ENCODE results near the gene CASR. TPM values are rescaled to one million over a fixed set of nuclear protein-coding genes. Genes with fewer than 3 reads are reported as not detected.

CASR gene
- total RNA-seq, 1 donor from 2014 or later, result not detected

DNA sequence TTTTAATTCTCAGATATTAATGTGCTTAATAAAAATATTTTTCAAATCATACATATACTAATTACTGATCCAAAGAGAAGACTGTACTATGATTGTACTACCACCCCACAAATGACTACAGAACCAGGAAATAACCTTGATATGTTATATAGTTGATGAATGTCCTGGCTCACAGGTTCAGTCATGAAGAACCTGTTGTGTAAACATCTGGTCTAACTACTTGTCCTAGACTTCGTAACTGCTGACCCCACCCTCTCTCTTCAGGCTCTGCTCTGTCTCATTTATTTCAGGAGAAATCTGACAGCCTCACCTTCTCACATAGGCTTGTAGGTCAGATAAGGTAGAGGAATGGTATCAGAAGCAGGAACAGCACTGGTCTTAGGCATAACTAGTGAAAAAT is 126.9 kb downstream of the CASR start:
- Mint-ChIP-seq H3K27me3 (ENCODE audit: unreplicated experiment) (no peaks in the 10 kb centered on the region), H3K27ac (ENCODE audit: unreplicated experiment) (no peak overlapping the region), H3K4me3 (ENCODE audit: unreplicated experiment) (no peak overlapping the region), H3K36me3 (ENCODE audit: low read depth, unreplicated experiment) (no peaks in the 10 kb centered on the region), H3K9me3 (ENCODE audit: unreplicated experiment) (no peaks in the 10 kb centered on the region), H3K4me1 (ENCODE audit: unreplicated experiment) (no peaks in the 10 kb centered on the region)
- TF ChIP-seq, protein P1, sequence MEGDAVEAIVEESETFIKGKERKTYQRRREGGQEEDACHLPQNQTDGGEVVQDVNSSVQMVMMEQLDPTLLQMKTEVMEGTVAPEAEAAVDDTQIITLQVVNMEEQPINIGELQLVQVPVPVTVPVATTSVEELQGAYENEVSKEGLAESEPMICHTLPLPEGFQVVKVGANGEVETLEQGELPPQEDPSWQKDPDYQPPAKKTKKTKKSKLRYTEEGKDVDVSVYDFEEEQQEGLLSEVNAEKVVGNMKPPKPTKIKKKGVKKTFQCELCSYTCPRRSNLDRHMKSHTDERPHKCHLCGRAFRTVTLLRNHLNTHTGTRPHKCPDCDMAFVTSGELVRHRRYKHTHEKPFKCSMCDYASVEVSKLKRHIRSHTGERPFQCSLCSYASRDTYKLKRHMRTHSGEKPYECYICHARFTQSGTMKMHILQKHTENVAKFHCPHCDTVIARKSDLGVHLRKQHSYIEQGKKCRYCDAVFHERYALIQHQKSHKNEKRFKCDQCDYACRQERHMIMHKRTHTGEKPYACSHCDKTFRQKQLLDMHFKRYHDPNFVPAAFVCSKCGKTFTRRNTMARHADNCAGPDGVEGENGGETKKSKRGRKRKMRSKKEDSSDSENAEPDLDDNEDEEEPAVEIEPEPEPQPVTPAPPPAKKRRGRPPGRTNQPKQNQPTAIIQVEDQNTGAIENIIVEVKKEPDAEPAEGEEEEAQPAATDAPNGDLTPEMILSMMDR (IDR thresholded peaks at IDR 0.05; ENCODE audit: unreplicated experiment), result no peak
- DNase-seq (ENCODE audit: low spot score), result no peak

DNA sequence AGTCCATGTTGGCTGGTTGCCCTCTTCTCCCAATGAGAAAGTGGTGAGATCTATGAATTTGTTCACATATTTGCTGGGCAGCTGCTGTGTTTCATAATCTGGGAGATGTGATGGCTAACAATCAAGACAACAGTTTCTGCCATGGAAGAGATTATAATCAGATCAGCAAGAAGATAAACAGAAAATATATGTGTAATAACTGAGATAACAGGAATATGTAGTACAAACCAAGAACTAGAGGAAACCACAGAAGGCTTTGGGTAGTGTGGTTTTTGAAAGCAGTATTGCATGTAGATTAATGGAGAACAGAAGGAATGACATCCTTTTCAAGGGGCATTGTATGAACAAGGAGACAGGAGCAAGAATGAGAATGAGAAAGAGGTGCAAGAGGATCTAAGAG is 129.4 kb downstream of the CASR start:
- no peak overlapping the region for H3K4me3 Mint-ChIP-seq (ENCODE audit: unreplicated experiment)
- no peaks in the 10 kb centered on the region for H3K36me3 Mint-ChIP-seq (ENCODE audit: low read depth, unreplicated experiment)
- no peak for DNase-seq (ENCODE audit: low spot score)
- no peaks in the 10 kb centered on the region for H3K9me3 Mint-ChIP-seq (ENCODE audit: unreplicated experiment)
- H3K27me3 Mint-ChIP-seq (ENCODE audit: unreplicated experiment), result no peaks in the 10 kb centered on the region
- TF ChIP-seq, protein P1 (IDR thresholded peaks at IDR 0.05; ENCODE audit: unreplicated experiment), result no peak
- no peak overlapping the region for H3K27ac Mint-ChIP-seq (ENCODE audit: unreplicated experiment)
- H3K4me1 Mint-ChIP-seq (ENCODE audit: unreplicated experiment), result no peaks in the 10 kb centered on the region

DNA sequence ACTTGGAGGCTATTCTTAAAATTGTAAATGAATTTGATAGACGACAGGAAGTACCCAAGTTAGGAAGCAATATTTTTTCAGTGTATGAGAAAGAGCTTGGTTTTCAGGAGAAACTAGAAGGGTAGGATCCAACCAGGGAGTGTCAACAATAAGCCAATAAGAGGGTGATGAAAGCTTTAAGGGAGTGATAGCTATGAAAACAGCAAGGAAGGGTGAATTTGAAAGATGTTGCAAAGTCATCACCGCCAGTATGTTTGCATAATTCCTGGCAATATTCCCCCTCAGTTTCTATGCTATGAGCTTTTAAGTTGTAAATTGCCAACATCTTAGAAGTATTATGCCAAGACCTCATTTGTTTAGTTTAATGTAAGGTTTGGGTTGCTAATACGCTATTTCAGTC is 129.8 kb downstream of the CASR start:
- Mint-ChIP-seq H3K36me3 (ENCODE audit: low read depth, unreplicated experiment) (no peaks in the 10 kb centered on the region), H3K9me3 (ENCODE audit: unreplicated experiment) (no peaks in the 10 kb centered on the region)

GRCh38 chr3:122314228-122314876 is 130.9 kb downstream of the CASR start:
- no peak for DNase-seq (ENCODE audit: low spot score)
- Mint-ChIP-seq H3K36me3 (ENCODE audit: low read depth, unreplicated experiment) (no peaks in the 10 kb centered on the region), H3K27ac (ENCODE audit: unreplicated experiment) (no peak overlapping the region), H3K4me1 (ENCODE audit: unreplicated experiment) (no peaks in the 10 kb centered on the region), H3K4me3 (ENCODE audit: unreplicated experiment) (no peak overlapping the region), H3K27me3 (ENCODE audit: unreplicated experiment) (no peaks in the 10 kb centered on the region), H3K9me3 (ENCODE audit: unreplicated experiment) (no peaks in the 10 kb centered on the region)
- TF ChIP-seq, protein P1 (IDR thresholded peaks at IDR 0.05; ENCODE audit: unreplicated experiment), result no peak

More for the DNA sequence above, 129.8 kb downstream of the CASR start:
- no peak overlapping the region for H3K4me3 Mint-ChIP-seq (ENCODE audit: unreplicated experiment)
- DNase-seq (ENCODE audit: low spot score), result no peak
- H3K27me3 Mint-ChIP-seq (ENCODE audit: unreplicated experiment), result no peaks in the 10 kb centered on the region
- no peak overlapping the region for H3K27ac Mint-ChIP-seq (ENCODE audit: unreplicated experiment)
- H3K4me1 Mint-ChIP-seq (ENCODE audit: unreplicated experiment), result no peaks in the 10 kb centered on the region
- TF ChIP-seq, protein P1 (IDR thresholded peaks at IDR 0.05; ENCODE audit: unreplicated experiment), result no peak

DNA sequence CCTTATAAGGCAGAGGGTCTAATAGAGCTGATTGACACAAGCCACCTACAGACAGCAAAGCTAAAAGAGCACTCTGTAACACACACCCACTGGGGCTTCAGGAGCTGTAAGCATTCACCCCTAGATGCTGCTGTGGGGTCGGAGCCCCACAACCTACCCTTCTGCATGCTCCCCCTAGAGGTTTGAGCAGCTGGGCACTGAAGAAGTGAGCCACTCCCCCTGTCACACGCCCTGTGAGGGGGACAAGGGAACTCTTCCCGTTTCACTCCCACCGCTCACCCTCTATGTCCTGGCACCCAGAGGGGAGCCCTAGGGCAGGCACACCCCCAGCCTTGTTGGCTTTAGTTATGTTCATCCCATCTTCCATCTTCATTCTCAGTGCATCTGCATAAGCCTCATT is 132.2 kb downstream of the CASR start:
- H3K4me1 Mint-ChIP-seq (ENCODE audit: unreplicated experiment), result no peaks in the 10 kb centered on the region
- no peaks in the 10 kb centered on the region for H3K9me3 Mint-ChIP-seq (ENCODE audit: unreplicated experiment)
- H3K27me3 Mint-ChIP-seq (ENCODE audit: unreplicated experiment), result no peaks in the 10 kb centered on the region
- DNase-seq (ENCODE audit: low spot score), result no peak
- no peak overlapping the region for H3K4me3 Mint-ChIP-seq (ENCODE audit: unreplicated experiment)
- H3K27ac Mint-ChIP-seq (ENCODE audit: unreplicated experiment), result no peak overlapping the region
- TF ChIP-seq, protein P1 (IDR thresholded peaks at IDR 0.05; ENCODE audit: unreplicated experiment), result no peak
- no peaks in the 10 kb centered on the region for H3K36me3 Mint-ChIP-seq (ENCODE audit: low read depth, unreplicated experiment)

Measured in endothelial cell (in vitro differentiated cells).